ENCODE measurements around the gene RDH13.
"Not testable (repeated sequence)": the region's sequence is repeated elsewhere in the genome, so short reads cannot be mapped to it uniquely, and the experiment has no call there.

RDH13 gene, protein sequence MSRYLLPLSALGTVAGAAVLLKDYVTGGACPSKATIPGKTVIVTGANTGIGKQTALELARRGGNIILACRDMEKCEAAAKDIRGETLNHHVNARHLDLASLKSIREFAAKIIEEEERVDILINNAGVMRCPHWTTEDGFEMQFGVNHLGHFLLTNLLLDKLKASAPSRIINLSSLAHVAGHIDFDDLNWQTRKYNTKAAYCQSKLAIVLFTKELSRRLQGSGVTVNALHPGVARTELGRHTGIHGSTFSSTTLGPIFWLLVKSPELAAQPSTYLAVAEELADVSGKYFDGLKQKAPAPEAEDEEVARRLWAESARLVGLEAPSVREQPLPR

DNA sequence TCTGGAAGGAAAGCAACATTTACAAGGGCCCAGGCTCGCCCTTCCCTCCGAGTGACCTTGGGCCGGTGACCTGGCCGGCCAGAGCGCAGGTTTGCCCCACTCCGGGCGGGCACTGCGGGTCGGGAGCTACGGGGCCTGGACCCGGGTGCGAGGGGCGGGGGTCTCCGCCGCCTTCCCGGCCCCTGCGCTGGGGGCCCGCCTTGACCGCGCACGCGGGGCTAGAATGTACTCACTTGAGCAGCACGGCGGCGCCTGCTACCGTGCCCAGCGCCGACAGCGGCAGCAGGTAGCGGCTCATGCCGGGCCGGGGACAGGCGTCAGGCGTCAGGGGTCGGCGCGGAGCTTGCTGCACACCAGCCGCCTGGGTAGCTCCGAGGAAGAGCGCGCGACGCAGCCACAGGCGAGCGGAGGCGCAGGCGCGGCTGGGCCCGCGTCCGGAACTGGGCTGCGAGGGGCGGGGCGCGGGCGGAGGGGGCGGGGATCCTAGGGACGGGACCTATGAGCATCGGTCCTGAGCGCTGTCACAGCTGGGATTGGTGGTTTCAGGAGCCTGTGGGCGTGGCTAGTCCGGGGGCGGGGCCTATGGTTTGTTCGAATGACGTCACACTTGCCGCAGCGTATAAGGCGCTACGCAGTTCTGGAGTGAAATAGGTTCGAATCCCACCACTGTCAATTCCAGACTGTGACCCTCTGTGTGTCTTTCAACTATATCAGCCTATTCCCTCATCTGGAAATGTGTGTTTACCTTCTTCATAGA lies at the start of gene RDH13:
RDH13 (minus strand) TSS at position 414 of the 757 bp plus-strand sequence; CDS start at position 298, 116 bp downstream.
- peaks cover 0 to under 1% of the 10 kb centered on the region in 2 donors for H3K27me3 ChIP-seq (ENCODE audit: control insufficient read depth in 1 of 2, insufficient read depth in 2 of 2, low read length in 2 of 2)
- H3K4me1 ChIP-seq (ENCODE audit: control insufficient read depth, insufficient read depth, low read length), result peaks cover 5% of the 10 kb centered on the region
- peak within 1 kb of the TSS; percentile 46 for H3K27ac ChIP-seq (ENCODE audit: low read length)
- peaks cover 3% of the 10 kb centered on the region in 2 donors for H3K36me3 ChIP-seq (ENCODE audit: control insufficient read depth in 2 of 2, insufficient read depth in 2 of 2, low read length in 2 of 2)
- peak within 1 kb of the TSS; percentile 75 to 89 for H3K4me3 ChIP-seq (ENCODE audit: low read length in 2 of 2)
- H3K9me3 ChIP-seq (ENCODE audit: control insufficient read depth in 2 of 2, low read length in 2 of 2), result no peaks in the 10 kb centered on the region
- H3K9ac ChIP-seq (ENCODE audit: low read length in 2 of 2), result peak within 1 kb of the TSS; percentile 71 to 80

- Histone ChIP-seq H3K9me3 (ENCODE audit: control insufficient read depth in 2 of 2, low read length in 2 of 2) (no peaks in the 10 kb centered on the region), H3K4me1 (ENCODE audit: control insufficient read depth, insufficient read depth, low read length) (peaks cover 73% of the 10 kb centered on the region), H3K27ac (ENCODE audit: low read length) (peak overlapping the region; percentile 98), H3K4me3 (ENCODE audit: low read length in 2 of 2) (peak overlapping the region; percentile 21 to 66), H3K36me3 (ENCODE audit: control insufficient read depth in 2 of 2, insufficient read depth in 2 of 2, low read length in 2 of 2) (peaks cover 0 to 13% of the 10 kb centered on the region in 2 donors), H3K27me3 (ENCODE audit: control insufficient read depth in 1 of 2, insufficient read depth in 2 of 2, low read length in 2 of 2) (no peaks in the 10 kb centered on the region), H3K9ac (ENCODE audit: low read length in 2 of 2) (peak overlapping the region in 1 of 2 donors; percentile 84)
These were observed 49.4 kb upstream of the RDH13 start for GRCh38 chr19:55112246-55112776.

DNA sequence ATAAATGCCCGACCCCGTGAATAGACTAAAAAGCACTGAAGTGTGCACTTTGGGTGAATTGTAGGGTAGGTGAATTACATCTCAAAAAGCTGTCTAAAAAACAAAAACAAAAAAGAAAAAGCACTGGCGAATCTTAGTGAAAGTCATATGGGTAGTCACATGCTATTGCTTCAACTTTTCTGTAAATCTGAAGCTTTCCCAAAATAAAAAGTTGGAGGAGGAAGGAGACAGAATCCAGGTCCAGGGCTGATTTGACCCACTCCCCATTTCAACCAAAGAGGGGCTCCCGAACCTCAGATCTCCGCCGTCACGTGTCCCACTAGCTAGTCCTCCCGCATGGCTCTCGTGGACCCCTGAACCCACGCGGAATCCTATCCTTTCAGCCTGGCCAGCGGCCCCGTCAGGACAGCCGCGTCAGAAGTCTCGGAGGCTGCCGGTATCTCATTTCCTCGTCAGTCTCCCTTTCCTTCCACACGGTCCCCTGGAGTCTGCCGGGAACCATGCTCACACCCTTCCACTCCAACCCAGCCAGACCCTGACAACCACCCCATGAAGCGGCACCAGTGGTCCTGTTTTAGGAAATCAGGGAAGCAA lies 48.4 kb upstream of the RDH13 start:
- Histone ChIP-seq H3K27ac (ENCODE audit: low read length) (peak overlapping the region; percentile 98), H3K9me3 (ENCODE audit: control insufficient read depth in 2 of 2, low read length in 2 of 2) (no peaks in the 10 kb centered on the region), H3K4me3 (ENCODE audit: low read length in 2 of 2) (peak overlapping the region in 1 of 2 donors; percentile 59), H3K36me3 (ENCODE audit: control insufficient read depth in 2 of 2, insufficient read depth in 2 of 2, low read length in 2 of 2) (peaks cover 0 to 17% of the 10 kb centered on the region in 2 donors), H3K4me1 (ENCODE audit: control insufficient read depth, insufficient read depth, low read length) (peaks cover 69% of the 10 kb centered on the region), H3K9ac (ENCODE audit: low read length in 2 of 2) (peak overlapping the region; percentile 54 to 60), H3K27me3 (ENCODE audit: control insufficient read depth in 1 of 2, insufficient read depth in 2 of 2, low read length in 2 of 2) (no peaks in the 10 kb centered on the region)

- Histone ChIP-seq H3K4me3 (ENCODE audit: low read length in 2 of 2) (no peak overlapping the region), H3K9ac (ENCODE audit: low read length in 2 of 2) (no peak overlapping the region), H3K9me3 (ENCODE audit: control insufficient read depth in 2 of 2, low read length in 2 of 2) (no peaks in the 10 kb centered on the region), H3K4me1 (ENCODE audit: control insufficient read depth, insufficient read depth, low read length) (peaks cover 53% of the 10 kb centered on the region), H3K36me3 (ENCODE audit: control insufficient read depth in 2 of 2, insufficient read depth in 2 of 2, low read length in 2 of 2) (peaks cover 4 to 30% of the 10 kb centered on the region in 2 donors), H3K27ac (ENCODE audit: low read length) (peak overlapping the region; percentile 66), H3K27me3 (ENCODE audit: control insufficient read depth in 1 of 2, insufficient read depth in 2 of 2, low read length in 2 of 2) (no peaks in the 10 kb centered on the region)
These were observed 46.8 kb upstream of the RDH13 start for GRCh38 chr19:55109527-55110291.

DNA sequence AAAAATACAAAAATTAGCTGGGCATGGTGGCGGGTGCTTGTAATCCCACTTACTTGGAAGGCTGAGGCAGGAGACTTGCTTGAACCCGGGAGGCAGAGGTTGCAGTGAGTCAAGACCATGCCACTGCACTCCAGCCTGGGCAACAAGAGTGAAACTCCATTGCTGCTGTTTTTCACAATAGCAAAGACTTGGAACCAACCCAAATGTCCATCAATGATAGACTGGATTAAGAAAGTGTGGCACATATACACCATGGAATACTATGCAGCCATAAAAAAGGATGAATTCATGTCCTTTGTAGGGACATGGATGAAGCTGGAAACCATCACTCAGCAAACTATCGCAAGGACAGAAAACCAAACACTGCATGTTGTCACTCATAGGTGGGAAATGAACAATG lies 44.3 kb upstream of the RDH13 start:
- not testable (repeated sequence) for H3K27ac ChIP-seq (ENCODE audit: low read length); H3K9ac ChIP-seq (ENCODE audit: low read length in 2 of 2); H3K4me3 ChIP-seq (ENCODE audit: low read length in 2 of 2); H3K27me3 ChIP-seq (ENCODE audit: control insufficient read depth in 1 of 2, insufficient read depth in 2 of 2, low read length in 2 of 2); H3K9me3 ChIP-seq (ENCODE audit: control insufficient read depth in 2 of 2, low read length in 2 of 2)
- peaks cover 29% of the 10 kb centered on the region for H3K4me1 ChIP-seq (ENCODE audit: control insufficient read depth, insufficient read depth, low read length)
- peaks cover 16 to 42% of the 10 kb centered on the region in 2 donors for H3K36me3 ChIP-seq (ENCODE audit: control insufficient read depth in 2 of 2, insufficient read depth in 2 of 2, low read length in 2 of 2)

GRCh38 chr19:55106591-55106990 lies 43.6 kb upstream of the RDH13 start:
- Histone ChIP-seq H3K4me1 (ENCODE audit: control insufficient read depth, insufficient read depth, low read length) (peaks cover 22% of the 10 kb centered on the region), H3K36me3 (ENCODE audit: control insufficient read depth in 2 of 2, insufficient read depth in 2 of 2, low read length in 2 of 2) (peaks cover 23 to 44% of the 10 kb centered on the region in 2 donors), H3K27me3 (ENCODE audit: control insufficient read depth in 1 of 2, insufficient read depth in 2 of 2, low read length in 2 of 2) (no peaks in the 10 kb centered on the region), H3K4me3 (ENCODE audit: low read length in 2 of 2) (no peak overlapping the region), H3K9me3 (ENCODE audit: control insufficient read depth in 2 of 2, low read length in 2 of 2) (peaks cover 0 to 3% of the 10 kb centered on the region in 2 donors), H3K9ac (ENCODE audit: low read length in 2 of 2) (no peak overlapping the region), H3K27ac (ENCODE audit: low read length) (no peak overlapping the region)

- no peak overlapping the region for H3K27ac ChIP-seq (ENCODE audit: low read length)
- peaks cover 33 to 50% of the 10 kb centered on the region in 2 donors for H3K36me3 ChIP-seq (ENCODE audit: control insufficient read depth in 2 of 2, insufficient read depth in 2 of 2, low read length in 2 of 2)
- no peaks in the 10 kb centered on the region for H3K27me3 ChIP-seq (ENCODE audit: control insufficient read depth in 1 of 2, insufficient read depth in 2 of 2, low read length in 2 of 2)
- H3K9me3 ChIP-seq (ENCODE audit: control insufficient read depth in 2 of 2, low read length in 2 of 2), result peaks cover 0 to 3% of the 10 kb centered on the region in 2 donors
- peaks cover 12% of the 10 kb centered on the region for H3K4me1 ChIP-seq (ENCODE audit: control insufficient read depth, insufficient read depth, low read length)
- no peak overlapping the region for H3K4me3 ChIP-seq (ENCODE audit: low read length in 2 of 2)
- no peak overlapping the region for H3K9ac ChIP-seq (ENCODE audit: low read length in 2 of 2)
These were observed 42.3 kb upstream of the RDH13 start for GRCh38 chr19:55105237-55105636.

DNA sequence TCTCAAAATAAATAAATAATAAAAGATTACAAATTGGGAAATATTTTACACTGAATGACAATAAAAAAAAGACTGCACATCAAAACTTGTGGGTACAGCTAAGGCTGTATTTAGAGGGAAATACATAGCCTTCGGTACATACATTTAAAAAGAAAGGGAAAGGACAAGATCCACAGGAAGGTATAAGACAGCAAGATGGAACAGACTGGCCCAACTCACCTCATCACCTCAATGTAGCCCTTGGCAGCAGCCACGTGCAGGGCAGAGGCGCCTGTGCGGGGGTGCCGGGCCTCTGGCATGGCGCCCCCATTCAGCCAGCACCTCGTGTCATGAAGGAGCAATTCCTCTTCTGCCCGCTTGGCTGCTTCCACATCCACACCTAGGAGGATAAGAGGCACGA lies 40.2 kb upstream of the RDH13 start:
- Histone ChIP-seq H3K27me3 (ENCODE audit: control insufficient read depth in 1 of 2, insufficient read depth in 2 of 2, low read length in 2 of 2) (no peaks in the 10 kb centered on the region), H3K4me3 (ENCODE audit: low read length in 2 of 2) (no peak overlapping the region), H3K27ac (ENCODE audit: low read length) (no peak overlapping the region), H3K36me3 (ENCODE audit: control insufficient read depth in 2 of 2, insufficient read depth in 2 of 2, low read length in 2 of 2) (peaks cover 38 to 51% of the 10 kb centered on the region in 2 donors), H3K9ac (ENCODE audit: low read length in 2 of 2) (no peak overlapping the region), H3K9me3 (ENCODE audit: control insufficient read depth in 2 of 2, low read length in 2 of 2) (peaks cover 0 to 3% of the 10 kb centered on the region in 2 donors), H3K4me1 (ENCODE audit: control insufficient read depth, insufficient read depth, low read length) (peaks cover 13% of the 10 kb centered on the region)

DNA sequence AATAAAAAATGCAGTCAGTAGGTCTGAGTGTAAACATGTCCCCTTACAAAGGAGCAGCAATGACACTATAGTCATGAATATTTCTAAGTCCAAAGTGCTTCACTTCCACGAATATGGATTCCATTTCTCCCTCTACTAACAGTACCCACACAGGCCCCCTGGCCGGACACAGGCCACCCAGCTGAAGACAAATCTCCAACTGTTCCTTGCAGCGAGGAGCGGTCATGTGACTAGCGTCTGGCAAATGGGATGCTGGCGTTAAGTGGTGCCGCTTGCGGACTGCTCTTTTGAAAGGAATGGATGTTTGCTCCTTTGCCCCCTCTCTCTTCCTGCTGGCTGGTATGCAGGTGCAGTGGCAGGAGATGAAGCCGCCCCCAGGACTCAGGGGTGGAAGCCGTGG lies 38.3 kb upstream of the RDH13 start:
- peaks cover 41 to 52% of the 10 kb centered on the region in 2 donors for H3K36me3 ChIP-seq (ENCODE audit: control insufficient read depth in 2 of 2, insufficient read depth in 2 of 2, low read length in 2 of 2)
- no peaks in the 10 kb centered on the region for H3K27me3 ChIP-seq (ENCODE audit: control insufficient read depth in 1 of 2, insufficient read depth in 2 of 2, low read length in 2 of 2)
- peaks cover 0 to 3% of the 10 kb centered on the region in 2 donors for H3K9me3 ChIP-seq (ENCODE audit: control insufficient read depth in 2 of 2, low read length in 2 of 2)
- peaks cover 14% of the 10 kb centered on the region for H3K4me1 ChIP-seq (ENCODE audit: control insufficient read depth, insufficient read depth, low read length)
- H3K4me3 ChIP-seq (ENCODE audit: low read length in 2 of 2), result no peak overlapping the region
- H3K9ac ChIP-seq (ENCODE audit: low read length in 2 of 2), result no peak overlapping the region
- no peak overlapping the region for H3K27ac ChIP-seq (ENCODE audit: low read length)

Data from stomach smooth muscle (tissue), 2 donors.